ENCODE measurements around the gene CHD3. TPM values are rescaled to one million over a fixed set of nuclear protein-coding genes. Genes with fewer than 3 reads are reported as not detected.

The CHD3 gene
- 273 TPM for total RNA-seq
- 1 to 10 TPM; 5.0 to 9.0 (median 7.2) TPM for polyA plus RNA-seq

GRCh38 chr17:7888184-7888920 lies at the start of gene CHD3:
CHD3 (plus strand) TSS chr17:7888789; CDS start chr17:7889001, 212 bp downstream.
- Mint-ChIP-seq H3K27me3 (peaks cover 7% of the 10 kb centered on the region), H3K4me1 (peaks cover 0 to 27% (median 11%) of the 10 kb centered on the region in 4 donors), H3K9me3 (no peaks in the 10 kb centered on the region), H3K27ac (peak within 1 kb of the TSS in 1 of 3 donors; percentile 62), H3K4me3 (peak within 1 kb of the TSS in 1 of 4 donors; percentile 43), H3K36me3 (peaks cover 21% of the 10 kb centered on the region)
- Histone ChIP-seq H3K36me3 (ENCODE audit: control insufficient read depth, insufficient read depth, low read length) (peaks cover 32% of the 10 kb centered on the region), H3K27ac (ENCODE audit: insufficient read depth, low read length, poor library complexity, severe bottlenecking) (peak within 1 kb of the TSS; percentile 82), H3K9me3 (ENCODE audit: control insufficient read depth in 2 of 2, low read length in 2 of 2) (no peaks in the 10 kb centered on the region), H3K4me1 (ENCODE audit: control insufficient read depth, insufficient read depth, low read length, poor library complexity, severe bottlenecking) (peaks cover 49% of the 10 kb centered on the region), H3K4me3 (ENCODE audit: low read depth, low read length) (peak within 1 kb of the TSS; percentile 87), H3K27me3 (ENCODE audit: control insufficient read depth, insufficient read depth, low read length) (no peaks in the 10 kb centered on the region)
- peak; percentile 15 to 65 (median 51) for DNase-seq
- peak; percentile 33 to 38 for ATAC-seq (ENCODE audit: low read depth in 2 of 2)

GRCh38 chr17:7839190-7839875 lies 49.3 kb upstream of the CHD3 start:
- H3K36me3 Mint-ChIP-seq: no peaks in the 10 kb centered on the region
- Histone ChIP-seq H3K27me3 (ENCODE audit: control insufficient read depth, insufficient read depth, low read length) (no peaks in the 10 kb centered on the region), H3K36me3 (ENCODE audit: control insufficient read depth, insufficient read depth, low read length) (no peaks in the 10 kb centered on the region), H3K4me1 (ENCODE audit: control insufficient read depth, insufficient read depth, low read length, poor library complexity, severe bottlenecking) (peaks cover 82% of the 10 kb centered on the region), H3K9me3 (ENCODE audit: control insufficient read depth in 2 of 2, low read length in 2 of 2) (no peaks in the 10 kb centered on the region), H3K27ac (ENCODE audit: insufficient read depth, low read length, poor library complexity, severe bottlenecking) (peak overlapping the region; percentile 100), H3K4me3 (ENCODE audit: low read depth, low read length) (no peak overlapping the region)
- H3K4me3 Mint-ChIP-seq: peak overlapping the region; percentile 70 to 93 (median 80)
- H3K27me3 Mint-ChIP-seq: peaks cover 32% of the 10 kb centered on the region
- no peak for ATAC-seq (ENCODE audit: low read depth in 2 of 2)
- peaks cover 5 to 71% (median 46%) of the 10 kb centered on the region in 4 donors for H3K4me1 Mint-ChIP-seq
- peaks cover 0 to 2% (median 0%) of the 10 kb centered on the region in 7 donors for H3K9me3 Mint-ChIP-seq
- peak overlapping the region; percentile 99 to 100 (median 99) for H3K27ac Mint-ChIP-seq
- DNase-seq: peak in 1 of 3 donors; percentile 41

GRCh38 chr17:7839876-7840261 lies 48.7 kb upstream of the CHD3 start:
- H3K4me1 ChIP-seq (ENCODE audit: control insufficient read depth, insufficient read depth, low read length, poor library complexity, severe bottlenecking): peaks cover 83% of the 10 kb centered on the region
- DNase-seq (peak in 1 of 3 donors; percentile 54), ATAC-seq (ENCODE audit: low read depth in 2 of 2) (no peak)
- H3K36me3 ChIP-seq (ENCODE audit: control insufficient read depth, insufficient read depth, low read length): no peaks in the 10 kb centered on the region
- H3K36me3 Mint-ChIP-seq: no peaks in the 10 kb centered on the region
- H3K27ac ChIP-seq (ENCODE audit: insufficient read depth, low read length, poor library complexity, severe bottlenecking): peak overlapping the region; percentile 100
- peaks cover 0 to 2% (median 0%) of the 10 kb centered on the region in 7 donors for H3K9me3 Mint-ChIP-seq
- no peaks in the 10 kb centered on the region for H3K27me3 ChIP-seq (ENCODE audit: control insufficient read depth, insufficient read depth, low read length)
- H3K9me3 ChIP-seq (ENCODE audit: control insufficient read depth in 2 of 2, low read length in 2 of 2): no peaks in the 10 kb centered on the region
- no peak overlapping the region for H3K4me3 ChIP-seq (ENCODE audit: low read depth, low read length)
- peaks cover 31% of the 10 kb centered on the region for H3K27me3 Mint-ChIP-seq
- peak overlapping the region; percentile 70 to 94 (median 84) for H3K4me3 Mint-ChIP-seq
- peaks cover 5 to 72% (median 46%) of the 10 kb centered on the region in 4 donors for H3K4me1 Mint-ChIP-seq
- H3K27ac Mint-ChIP-seq: peak overlapping the region; percentile 99 to 100 (median 99)

GRCh38 chr17:7840441-7840840 lies 48.1 kb upstream of the CHD3 start:
- no peak for DNase-seq
- H3K4me3 Mint-ChIP-seq: peak overlapping the region; percentile 74 to 94 (median 90)
- H3K27ac Mint-ChIP-seq: peak overlapping the region; percentile 99 to 100 (median 99)
- Histone ChIP-seq H3K9me3 (ENCODE audit: control insufficient read depth in 2 of 2, low read length in 2 of 2) (no peaks in the 10 kb centered on the region), H3K27me3 (ENCODE audit: control insufficient read depth, insufficient read depth, low read length) (no peaks in the 10 kb centered on the region), H3K27ac (ENCODE audit: insufficient read depth, low read length, poor library complexity, severe bottlenecking) (peak overlapping the region; percentile 100), H3K4me1 (ENCODE audit: control insufficient read depth, insufficient read depth, low read length, poor library complexity, severe bottlenecking) (peaks cover 89% of the 10 kb centered on the region), H3K4me3 (ENCODE audit: low read depth, low read length) (no peak overlapping the region), H3K36me3 (ENCODE audit: control insufficient read depth, insufficient read depth, low read length) (no peaks in the 10 kb centered on the region)
- H3K4me1 Mint-ChIP-seq: peaks cover 5 to 75% (median 46%) of the 10 kb centered on the region in 4 donors
- peaks cover 0 to 2% (median 0%) of the 10 kb centered on the region in 7 donors for H3K9me3 Mint-ChIP-seq
- ATAC-seq (ENCODE audit: low read depth in 2 of 2): no peak
- no peaks in the 10 kb centered on the region for H3K36me3 Mint-ChIP-seq
- peaks cover 25% of the 10 kb centered on the region for H3K27me3 Mint-ChIP-seq

GRCh38 chr17:7840875-7841274 lies 47.7 kb upstream of the CHD3 start:
- Mint-ChIP-seq H3K4me3 (peak overlapping the region; percentile 74 to 94 (median 90)), H3K4me1 (peaks cover 5 to 78% (median 47%) of the 10 kb centered on the region in 4 donors), H3K27me3 (peaks cover 25% of the 10 kb centered on the region), H3K9me3 (peaks cover 0 to 2% (median 0%) of the 10 kb centered on the region in 7 donors), H3K36me3 (no peaks in the 10 kb centered on the region), H3K27ac (peak overlapping the region; percentile 99 to 100 (median 99))
- Histone ChIP-seq H3K27ac (ENCODE audit: insufficient read depth, low read length, poor library complexity, severe bottlenecking) (peak overlapping the region; percentile 100), H3K4me1 (ENCODE audit: control insufficient read depth, insufficient read depth, low read length, poor library complexity, severe bottlenecking) (peaks cover 90% of the 10 kb centered on the region), H3K36me3 (ENCODE audit: control insufficient read depth, insufficient read depth, low read length) (no peaks in the 10 kb centered on the region), H3K4me3 (ENCODE audit: low read depth, low read length) (peak overlapping the region; percentile 70), H3K27me3 (ENCODE audit: control insufficient read depth, insufficient read depth, low read length) (no peaks in the 10 kb centered on the region), H3K9me3 (ENCODE audit: control insufficient read depth in 2 of 2, low read length in 2 of 2) (no peaks in the 10 kb centered on the region)
- ATAC-seq (ENCODE audit: low read depth in 2 of 2) (no peak), DNase-seq (no peak)

- Histone ChIP-seq H3K9me3 (ENCODE audit: control insufficient read depth in 2 of 2, low read length in 2 of 2) (no peaks in the 10 kb centered on the region), H3K4me3 (ENCODE audit: low read depth, low read length) (peak overlapping the region; percentile 70), H3K27ac (ENCODE audit: insufficient read depth, low read length, poor library complexity, severe bottlenecking) (peak overlapping the region; percentile 100), H3K36me3 (ENCODE audit: control insufficient read depth, insufficient read depth, low read length) (peaks cover 2% of the 10 kb centered on the region), H3K27me3 (ENCODE audit: control insufficient read depth, insufficient read depth, low read length) (no peaks in the 10 kb centered on the region), H3K4me1 (ENCODE audit: control insufficient read depth, insufficient read depth, low read length, poor library complexity, severe bottlenecking) (peaks cover 85% of the 10 kb centered on the region)
- DNase-seq (peak; percentile 69 to 90 (median 79)), ATAC-seq (ENCODE audit: low read depth in 2 of 2) (peak; percentile 55 to 63)
- Mint-ChIP-seq H3K4me1 (peaks cover 5 to 73% (median 47%) of the 10 kb centered on the region in 4 donors), H3K27me3 (peaks cover 25% of the 10 kb centered on the region), H3K27ac (peak overlapping the region; percentile 99 to 100 (median 100)), H3K4me3 (peak overlapping the region; percentile 88 to 99 (median 94)), H3K9me3 (peaks cover 0 to 2% (median 0%) of the 10 kb centered on the region in 7 donors), H3K36me3 (no peaks in the 10 kb centered on the region)
Measured at GRCh38 chr17:7841396-7841914, 47.1 kb upstream of the CHD3 start.

GRCh38 chr17:7841915-7842379 lies 46.6 kb upstream of the CHD3 start:
- Mint-ChIP-seq H3K9me3 (peaks cover 0 to 2% (median 0%) of the 10 kb centered on the region in 7 donors), H3K27ac (peak overlapping the region; percentile 98 to 100 (median 100)), H3K36me3 (no peaks in the 10 kb centered on the region), H3K4me1 (peaks cover 5 to 68% (median 46%) of the 10 kb centered on the region in 4 donors), H3K27me3 (peaks cover 25% of the 10 kb centered on the region), H3K4me3 (peak overlapping the region; percentile 88 to 99 (median 94))
- Histone ChIP-seq H3K9me3 (ENCODE audit: control insufficient read depth in 2 of 2, low read length in 2 of 2) (no peaks in the 10 kb centered on the region), H3K4me3 (ENCODE audit: low read depth, low read length) (peak overlapping the region; percentile 82), H3K4me1 (ENCODE audit: control insufficient read depth, insufficient read depth, low read length, poor library complexity, severe bottlenecking) (peaks cover 80% of the 10 kb centered on the region), H3K36me3 (ENCODE audit: control insufficient read depth, insufficient read depth, low read length) (peaks cover 6% of the 10 kb centered on the region), H3K27me3 (ENCODE audit: control insufficient read depth, insufficient read depth, low read length) (no peaks in the 10 kb centered on the region), H3K27ac (ENCODE audit: insufficient read depth, low read length, poor library complexity, severe bottlenecking) (peak overlapping the region; percentile 100)
- ATAC-seq (ENCODE audit: low read depth in 2 of 2) (peak; percentile 14 to 26), DNase-seq (peak; percentile 79 to 82 (median 81))

All from CD4-positive, CD25-positive, alpha-beta regulatory T cell (primary cell).